Cardiac muscle cell (in vitro differentiated cells and primary cell): ENCODE results near the gene GLTPD2. TPM values are rescaled to one million over a fixed set of nuclear protein-coding genes. Genes with fewer than 3 reads are reported as not detected.

Source experiments
- DNase-seq, 2 donors: peaks; one replicate each; pipeline versions ENCODE4 v3.0.0 to v3.0.0-alpha.2; 2010 to 2017; ENCODE audit warnings: low read depth in 1 of 2, low spot score in 1 of 2
- H3K27ac ChIP-seq: fragments of 200-600 bp; sonication (generic); 2 replicates; pipeline ENCODE4 v1.5.1; 2016
- H3K27me3 ChIP-seq: fragments of 200-600 bp; sonication (generic); 2 replicates; pipeline ENCODE4 v1.6.0; 2016; ENCODE audit warnings: control low read depth
- H3K36me3 ChIP-seq: fragments of 200-600 bp; sonication (generic); 2 replicates; pipeline ENCODE4 v1.5.1; 2016; ENCODE audit warnings: control low read depth
- H3K4me1 ChIP-seq: fragments of 200-600 bp; sonication (generic); 2 replicates; pipeline ENCODE4 v1.8.1; 2017; ENCODE audit warnings: low read depth, mild to moderate bottlenecking, mixed run types
- H3K4me3 ChIP-seq: fragments of 200-600 bp; sonication (generic); 2 replicates; pipeline ENCODE4 v1.5.1; 2016; ENCODE audit warnings: mild to moderate bottlenecking
- H3K9me3 ChIP-seq: fragments of 200-600 bp; sonication (generic); 2 replicates; pipeline ENCODE4 v1.5.1; 2017; ENCODE audit warnings: low read depth, mild to moderate bottlenecking, control low read depth
- CTCF ChIP-seq: IDR thresholded peaks from 2 replicates; pipeline ENCODE4 v1.5.1; 2012; ENCODE audit warnings: low read depth, mild to moderate bottlenecking, low read length
- polyA plus RNA-seq: library from polyadenylated mRNA; unstranded; fragments of >200 nt; fragmentation: Nextera tagmentation; extraction: Ambion mirVana; gene quantifications from 2 replicates; pipeline ENCODE4 v1.2.1, GENCODE V29; 2016
- total RNA-seq: library from RNA; depleted of rRNA; stranded (reverse); fragments of >200 nt; gene quantifications from 2 replicates; pipeline ENCODE4 v1.2.3, GENCODE V29; 2016

The GLTPD2 gene
- total and polyA plus RNA-seq, 2 experiments from 2014 or later: 5.4 TPM; not detected in 1

DNA sequence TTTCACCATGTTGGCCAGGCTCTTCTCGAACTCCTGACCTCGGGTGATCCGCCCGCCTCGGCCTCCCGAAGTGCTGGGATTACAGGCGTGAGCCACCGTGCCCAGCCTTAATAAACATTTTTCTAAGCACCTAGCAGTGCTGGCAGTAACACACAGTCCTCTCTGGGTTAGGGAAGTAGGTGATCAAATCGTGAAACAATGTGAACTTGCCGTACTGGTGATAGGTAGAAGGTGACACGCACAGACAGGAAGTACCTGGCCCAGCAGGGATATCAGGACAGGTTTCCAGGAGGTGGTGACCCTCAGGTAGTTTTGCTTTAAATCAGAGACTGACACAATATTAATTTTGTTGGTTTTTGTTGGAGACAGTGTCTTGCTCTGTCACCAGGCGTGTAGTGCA lies 22.7 kb downstream of the GLTPD2 start:
- Histone ChIP-seq H3K36me3 (peaks cover under 1% of the 10 kb centered on the region), H3K27ac (no peak overlapping the region), H3K9me3 (no peaks in the 10 kb centered on the region), H3K27me3 (no peaks in the 10 kb centered on the region), H3K4me3 (no peak overlapping the region), H3K4me1 (peaks cover 9% of the 10 kb centered on the region)
- no peak for TF ChIP-seq CTCF
- no peak for DNase-seq

DNA sequence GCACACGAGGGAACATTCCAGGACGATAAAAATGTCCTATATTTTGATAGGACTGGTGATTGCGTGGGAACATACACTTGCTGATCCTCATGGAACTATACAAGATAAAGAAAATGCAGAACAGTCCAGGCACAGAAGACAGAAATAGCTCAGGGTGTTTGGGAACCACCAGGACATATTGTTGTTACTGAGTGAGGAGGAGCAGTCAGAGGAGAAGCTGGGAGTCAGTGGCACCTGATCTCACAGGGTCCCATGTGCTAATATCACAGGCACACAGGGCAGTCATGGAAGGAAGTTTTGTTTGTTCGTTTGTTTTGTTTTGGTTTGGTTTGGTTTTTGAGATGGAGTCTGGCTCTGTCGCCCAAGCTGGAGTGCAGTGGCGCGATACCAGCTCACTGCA lies 23.9 kb downstream of the GLTPD2 start:
- H3K9me3 ChIP-seq: no peaks in the 10 kb centered on the region
- peaks cover 9% of the 10 kb centered on the region for H3K4me1 ChIP-seq
- H3K36me3 ChIP-seq: peaks cover 3% of the 10 kb centered on the region
- DNase-seq: no peak
- no peak overlapping the region for H3K4me3 ChIP-seq
- TF ChIP-seq CTCF: no peak
- peak overlapping the region; percentile 54 for H3K27ac ChIP-seq
- no peaks in the 10 kb centered on the region for H3K27me3 ChIP-seq

DNA sequence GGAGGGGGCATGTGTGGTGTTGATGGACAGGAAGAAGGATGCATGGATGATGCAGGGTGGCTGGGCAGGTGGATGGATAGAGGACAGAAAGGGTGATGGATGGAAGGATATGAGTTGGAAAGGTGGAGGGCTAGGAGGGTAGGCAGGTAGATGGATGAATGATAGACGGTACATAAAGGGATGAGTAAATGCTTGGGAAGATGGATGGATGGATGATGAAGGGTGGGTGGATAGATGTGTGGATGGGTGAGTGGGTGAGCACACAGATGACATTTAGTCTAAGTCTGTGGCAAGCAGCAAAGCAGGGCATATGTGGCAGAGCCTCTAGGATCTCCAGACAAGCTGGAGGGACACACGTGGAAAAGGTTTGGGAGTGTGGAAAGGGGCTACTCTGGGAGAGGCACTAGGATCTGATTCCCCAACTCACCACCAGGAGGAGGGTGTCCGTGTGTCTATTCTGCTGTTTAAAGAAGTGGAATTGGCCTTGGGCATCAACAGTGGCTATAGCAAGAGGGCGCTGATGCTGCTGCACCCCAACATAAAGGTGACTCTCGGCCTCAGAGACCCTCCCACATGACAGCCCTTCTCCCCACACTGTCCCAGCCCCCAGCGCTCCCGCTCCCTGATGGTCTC lies 26.4 kb downstream of the GLTPD2 start:
- Histone ChIP-seq H3K27me3 (no peaks in the 10 kb centered on the region), H3K27ac (no peak overlapping the region), H3K9me3 (no peaks in the 10 kb centered on the region), H3K4me3 (no peak overlapping the region), H3K4me1 (peaks cover 9% of the 10 kb centered on the region), H3K36me3 (peaks cover 3% of the 10 kb centered on the region)
- peak; percentile 7 for TF ChIP-seq CTCF
- no peak for DNase-seq

GRCh38 chr17:4816826-4817225 lies 28.1 kb downstream of the GLTPD2 start:
- no peak overlapping the region for H3K4me3 ChIP-seq
- peaks cover 9% of the 10 kb centered on the region for H3K4me1 ChIP-seq
- H3K36me3 ChIP-seq: peaks cover 3% of the 10 kb centered on the region
- no peak for TF ChIP-seq CTCF
- no peak for DNase-seq
- H3K9me3 ChIP-seq: no peaks in the 10 kb centered on the region
- H3K27ac ChIP-seq: no peak overlapping the region
- no peaks in the 10 kb centered on the region for H3K27me3 ChIP-seq

DNA sequence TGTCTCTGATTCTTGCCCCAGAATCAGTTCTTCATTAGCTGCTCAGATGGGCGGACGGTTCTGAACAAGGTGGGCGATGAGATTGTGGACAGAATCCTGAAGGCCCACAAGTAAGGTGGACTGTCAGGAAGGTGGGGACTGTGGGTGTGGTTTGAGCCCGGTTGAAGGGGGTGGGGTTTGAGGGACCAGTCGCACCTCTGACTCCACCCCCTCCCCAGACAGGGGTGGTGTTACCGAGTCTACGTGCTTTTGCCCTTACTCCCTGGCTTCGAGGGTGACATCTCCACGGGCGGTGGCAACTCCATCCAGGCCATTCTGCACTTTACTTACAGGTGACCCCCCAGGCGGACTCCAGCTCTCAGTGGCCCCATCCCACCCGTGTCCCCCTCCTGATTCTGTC lies 29.5 kb downstream of the GLTPD2 start:
- H3K27ac ChIP-seq: no peak overlapping the region
- H3K36me3 ChIP-seq: peaks cover 3% of the 10 kb centered on the region
- no peak overlapping the region for H3K4me3 ChIP-seq
- H3K9me3 ChIP-seq: no peaks in the 10 kb centered on the region
- TF ChIP-seq CTCF: no peak
- no peaks in the 10 kb centered on the region for H3K27me3 ChIP-seq
- no peaks in the 10 kb centered on the region for H3K4me1 ChIP-seq
- DNase-seq: no peak

DNA sequence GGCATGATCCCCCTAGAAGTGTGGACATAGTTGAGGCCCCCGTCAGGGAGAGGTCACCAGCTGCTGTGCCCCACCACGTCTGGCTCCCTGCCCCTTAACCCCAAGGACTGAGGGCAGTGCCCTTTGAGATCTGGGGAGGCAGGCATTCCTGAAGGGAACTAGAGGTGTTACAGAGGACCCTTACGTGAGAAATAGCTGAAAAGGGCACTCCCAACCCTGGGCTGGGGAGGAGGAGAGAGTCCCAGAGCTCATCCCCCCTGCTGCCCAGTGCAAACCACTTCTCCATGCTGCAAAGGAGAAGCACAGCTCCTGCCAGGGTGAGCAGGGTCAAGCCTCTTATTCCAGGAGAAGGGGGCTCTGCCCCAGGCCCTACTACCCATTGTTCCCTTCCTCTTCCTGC lies 34.1 kb downstream of the GLTPD2 start:
- Histone ChIP-seq H3K36me3 (no peaks in the 10 kb centered on the region), H3K4me1 (no peaks in the 10 kb centered on the region), H3K27ac (no peak overlapping the region), H3K27me3 (no peaks in the 10 kb centered on the region), H3K4me3 (no peak overlapping the region), H3K9me3 (no peaks in the 10 kb centered on the region)
- DNase-seq: no peak
- no peak for TF ChIP-seq CTCF
